ENCODE results near the gene KIF5B. TPM values are rescaled to one million over a fixed set of nuclear protein-coding genes. Genes with fewer than 3 reads are reported as not detected.

Gene KIF5B
- total RNA-seq, 1 experiment from 2014 or later: 117 TPM

- Histone ChIP-seq H3K4me3 (replicated peaks in 1 of 2; ENCODE audit: low read depth in 1 of 2, low read length in 2 of 2) (no peak overlapping the region), H3K27me3 (ENCODE audit: insufficient read depth, low read length) (no peaks in the 10 kb centered on the region), H3K27ac (ENCODE audit: low read depth, low read length) (no peak overlapping the region), H3K36me3 (ENCODE audit: control insufficient read depth in 1 of 2, insufficient read depth in 2 of 2, low read length in 2 of 2) (peaks cover 57 to 90% of the 10 kb centered on the region in 2 experiments), H3K9me2 (ENCODE audit: insufficient read depth) (no peaks in the 10 kb centered on the region), H3K4me2 (ENCODE audit: low read length) (no peak overlapping the region), H3K9me3 (ENCODE audit: control insufficient read depth in 1 of 2, insufficient read depth in 1 of 2, low read depth in 1 of 2, low read length in 2 of 2) (no peaks in the 10 kb centered on the region), H3K9ac (ENCODE audit: low read length) (no peak overlapping the region), H2AFZ (ENCODE audit: low read depth, low read length, poor library complexity, severe bottlenecking) (no peak overlapping the region), H3K79me2 (ENCODE audit: insufficient read depth, low read length) (peaks cover 75% of the 10 kb centered on the region), H4K20me1 (ENCODE audit: insufficient read depth) (0 out of 2 replicates have a peak, but pooled peaks cover 6% of the 10 kb centered on the region), H3K4me1 (ENCODE audit: control insufficient read depth in 1 of 2, insufficient read depth in 2 of 2, low read length in 2 of 2) (no peaks in the 10 kb centered on the region)
- intact Hi-C loops (cut with micrococcal nuclease): no loop called here
- TF ChIP-seq JUND (IDR thresholded peaks at IDR 0.05): no peak
- no peak for TF ChIP-seq ZNF274 (IDR thresholded peaks at IDR 0.05; ENCODE audit: low read depth, low read length)
- no peak for TF ChIP-seq ELF1 (IDR thresholded peaks at IDR 0.05; ENCODE audit: borderline replicate concordance, low read depth)
- TF ChIP-seq MAX (IDR thresholded peaks at IDR 0.05): no peak
- TF ChIP-seq CEBPB (IDR thresholded peaks at IDR 0.05; ENCODE audit: low read depth): no peak
- no peak for TF ChIP-seq SP1 (IDR thresholded peaks at IDR 0.05; ENCODE audit: low read depth)
- no peak for TF ChIP-seq EZH2phosphoT487 (IDR thresholded peaks at IDR 0.05; ENCODE audit: borderline replicate concordance)
- TF ChIP-seq ZFX (IDR thresholded peaks at IDR 0.05): no peak
- TF ChIP-seq SRF (IDR thresholded peaks at IDR 0.05; ENCODE audit: low read depth): no peak
- TF ChIP-seq YY1 (IDR thresholded peaks at IDR 0.05; ENCODE audit: extremely low read depth, insufficient replicate concordance, low read depth, low read length): no peak
- no peak for TF ChIP-seq CTCF (IDR thresholded peaks at IDR 0.05 in 2 of 3, conservative IDR thresholded peaks at IDR 0.05 in 1 of 3; ENCODE audit: borderline replicate concordance in 1 of 3, insufficient read depth in 1 of 3, low read depth in 2 of 3, low read length in 2 of 3)
- TF ChIP-seq ZBTB33 (IDR thresholded peaks at IDR 0.05; ENCODE audit: extremely low read depth, insufficient replicate concordance, low read length): no peak
- TF ChIP-seq TCF7L2 (IDR thresholded peaks at IDR 0.05; ENCODE audit: borderline replicate concordance, extremely low read depth, insufficient read depth, insufficient read length): no peak
- no peak for TF ChIP-seq SIN3A (IDR thresholded peaks at IDR 0.05; ENCODE audit: low read depth)
- DNase-seq (ENCODE audit: low read depth, low spot score) (no peak), ATAC-seq (no peak)
- CTCF ChIA-PET: no interaction called here
- POLR2A ChIA-PET: no interaction called here
- no TSS peak for BruUV-seq (replicated peaks)
- RAD21 ChIA-PET (ENCODE audit: low non-redundant PET in 1 of 2, low total read pairs in 2 of 2, uncharacterized antibody in 2 of 2, unreplicated experiment in 2 of 2): no interaction called here
These were observed 23.1 kb downstream of the KIF5B start for GRCh38 chr10:32033171-32033570.

Data from HCT116 (cell line).